ENCODE results near the gene FSTL5.

DNA sequence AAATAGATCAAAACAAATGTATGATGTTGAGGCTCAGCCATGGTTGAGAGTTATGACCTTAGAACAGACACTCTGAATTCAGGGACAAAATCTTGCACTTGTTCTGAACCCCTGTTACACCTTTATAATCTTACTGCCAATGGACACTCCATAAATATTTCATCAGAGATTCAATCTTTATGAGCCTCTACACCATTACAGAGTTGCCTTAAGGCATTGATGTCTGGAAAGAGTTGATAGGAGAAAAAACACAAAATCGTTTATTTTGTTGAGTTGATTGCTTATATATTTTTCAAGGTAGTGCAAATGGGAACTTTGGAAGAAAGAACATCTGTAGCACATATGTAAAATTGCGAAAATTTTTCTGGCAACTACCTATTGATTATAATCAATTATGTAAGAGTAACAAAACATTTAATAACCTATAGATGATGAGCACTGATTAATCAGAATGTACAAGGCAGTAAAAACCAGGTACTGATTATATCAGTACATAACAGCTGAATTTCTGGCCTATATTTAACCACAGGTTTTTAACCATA lies 568.5 kb downstream of the FSTL5 start:
- TF ChIP-seq POLR2A (IDR thresholded peaks at IDR 0.05; ENCODE audit: control extremely low read depth in 1 of 2, low read depth in 2 of 2, low read length in 2 of 2) (no peak), CTCF (IDR thresholded peaks at IDR 0.05; ENCODE audit: control extremely low read depth in 1 of 3, insufficient read depth in 1 of 3, low read depth in 1 of 3, low read length in 3 of 3) (no peak), TAF1 (IDR thresholded peaks at IDR 0.05; ENCODE audit: low read depth, low read length) (no peak), SIN3A (conservative IDR thresholded peaks at IDR 0.05 in 1 of 2, IDR thresholded peaks at IDR 0.05 in 1 of 2; ENCODE audit: low read depth in 1 of 2, low read length in 2 of 2) (no peak), EP300 (IDR thresholded peaks at IDR 0.05; ENCODE audit: borderline replicate concordance in 1 of 2, low read depth in 2 of 2, low read length in 2 of 2) (no peak), POLR2AphosphoS5 (IDR thresholded peaks at IDR 0.05; ENCODE audit: low read depth, low read length) (no peak), RAD21 (IDR thresholded peaks at IDR 0.05 in 1 of 2, conservative IDR thresholded peaks at IDR 0.05 in 1 of 2; ENCODE audit: low read depth in 2 of 2, low read length in 2 of 2) (no peak)

All from H1 (cell line).